GM19397 (cell line): ENCODE results near the gene ZNF282.
"Not testable (repeated sequence)": the region's sequence is repeated elsewhere in the genome, so short reads cannot be mapped to it uniquely, and the experiment has no call there.

Experiments used
- ATAC-seq: cut with Tn5 transposase; IDR thresholded peaks from one replicate; pipeline ENCODE4 v1.9.1; 2021; ENCODE audit warnings: mild to moderate bottlenecking, moderate library complexity; ENCODE audit not compliant: unreplicated experiment

Gene ZNF282

GRCh38 chr7:149223176-149223575 is 27.8 kb downstream of the ZNF282 start:
- ATAC-seq = no peak

DNA sequence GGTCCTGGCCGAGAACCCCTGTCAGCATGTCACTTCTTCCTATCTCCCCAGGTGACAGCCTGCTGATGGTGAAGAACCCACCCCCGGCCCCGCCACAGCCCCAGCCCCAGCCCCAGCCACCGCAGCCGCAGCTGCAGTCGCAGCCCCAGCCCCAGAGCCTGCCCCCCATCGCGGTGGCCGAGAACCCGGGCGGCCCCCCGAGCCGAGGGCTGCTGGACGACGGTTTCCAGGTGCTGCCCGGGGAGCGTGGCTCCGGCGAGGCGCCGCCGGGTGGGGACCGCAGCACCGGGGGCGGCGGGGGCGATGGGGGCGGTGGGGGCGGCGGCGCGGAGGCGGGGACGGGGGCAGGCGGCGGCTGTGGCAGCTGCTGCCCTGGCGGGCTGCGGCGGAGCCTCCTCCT is 28.4 kb downstream of the ZNF282 start:
- ATAC-seq = no peak

- no peak for ATAC-seq
Measured at GRCh38 chr7:149224352-149224751, 29.0 kb downstream of the ZNF282 start.

DNA sequence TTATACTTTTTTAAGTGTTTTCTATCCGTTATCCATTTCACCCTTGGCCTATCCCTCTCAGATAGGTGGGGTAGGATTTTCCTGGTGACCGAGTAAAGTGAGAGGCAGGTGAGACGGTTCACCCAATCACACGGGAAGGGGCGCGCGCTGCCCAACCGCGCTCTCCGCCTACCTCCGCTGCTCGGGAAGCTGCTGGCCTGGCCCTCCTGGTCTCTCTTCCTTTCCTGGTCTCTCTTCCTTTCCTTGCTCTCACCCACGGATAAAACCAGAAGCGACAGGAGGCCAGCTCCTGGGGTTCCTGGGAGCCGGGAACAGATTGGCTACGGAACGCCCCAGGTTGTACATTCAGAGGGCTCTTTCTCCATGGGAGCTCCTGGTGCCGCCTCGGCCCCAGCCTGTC is 29.8 kb downstream of the ZNF282 start:
- no peak for ATAC-seq

DNA sequence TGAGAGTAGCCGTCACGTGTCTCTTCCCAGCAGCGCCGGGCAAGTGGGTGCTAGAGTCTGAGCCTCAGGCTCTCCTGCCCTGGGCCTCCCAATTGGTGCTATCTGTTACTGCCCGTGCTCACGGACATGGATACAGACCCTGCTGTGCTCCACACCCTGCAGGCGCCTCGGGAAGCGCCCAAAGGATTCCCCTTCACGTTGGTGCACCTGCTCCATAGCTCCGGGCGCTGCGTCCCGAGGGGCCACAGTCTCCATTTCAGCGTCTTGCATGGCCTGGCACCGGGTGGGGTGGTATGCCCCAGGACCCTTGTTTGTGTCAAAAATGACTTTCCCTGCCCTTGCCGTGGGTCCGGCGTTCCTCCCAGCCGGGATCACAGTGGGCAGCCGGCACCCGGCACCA is 30.3 kb downstream of the ZNF282 start:
- ATAC-seq = no peak

DNA sequence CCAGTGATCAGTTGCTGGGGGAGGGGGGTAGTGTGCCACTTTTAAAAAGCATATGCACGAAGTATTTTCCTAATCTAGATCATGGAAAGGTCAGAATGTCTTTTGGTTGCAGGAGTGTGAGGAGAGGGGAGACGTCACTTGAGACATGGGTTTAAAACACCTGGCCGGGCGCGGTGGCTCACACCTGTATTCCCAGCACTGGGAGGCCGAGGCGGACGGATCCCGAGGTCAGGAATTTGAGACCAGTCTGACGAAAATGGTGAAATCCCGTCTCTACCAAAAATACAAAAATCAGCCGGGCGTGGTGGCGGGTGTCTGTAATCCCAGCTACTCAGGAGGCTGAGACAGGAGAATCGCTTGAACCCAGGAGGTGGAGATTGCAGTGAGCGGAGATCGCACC is 31.0 kb downstream of the ZNF282 start:
- ATAC-seq = not testable (repeated sequence)

- ATAC-seq = no peak
Measured at GRCh38 chr7:149226840-149227494, 31.6 kb downstream of the ZNF282 start.

GRCh38 chr7:149228831-149229471 is 33.6 kb downstream of the ZNF282 start:
- no peak for ATAC-seq

DNA sequence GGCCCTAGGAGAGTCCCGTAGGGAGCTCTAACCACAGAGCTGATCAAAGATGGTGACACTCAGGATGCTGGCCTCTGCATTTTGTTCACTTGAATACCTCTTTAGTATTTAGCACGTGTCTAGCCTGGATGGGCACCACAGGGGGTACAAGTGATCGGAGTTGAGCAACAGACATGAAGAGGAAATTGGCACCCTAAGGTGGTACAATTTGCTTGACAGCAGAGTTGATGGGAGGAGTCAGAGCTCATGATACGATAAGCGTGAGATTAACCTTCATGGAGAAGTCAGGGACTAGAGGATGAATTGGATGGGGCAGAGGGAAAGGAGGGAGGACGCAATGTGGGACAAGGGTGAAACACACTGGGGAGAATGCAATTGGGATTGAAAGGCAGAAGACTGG is 34.2 kb downstream of the ZNF282 start:
- ATAC-seq = no peak

GRCh38 chr7:149232362-149232761 is 37.0 kb downstream of the ZNF282 start:
- no peak for ATAC-seq

GRCh38 chr7:149233655-149234204 is 38.4 kb downstream of the ZNF282 start:
- not testable (repeated sequence) for ATAC-seq

GRCh38 chr7:149237502-149237901 is 42.2 kb downstream of the ZNF282 start:
- ATAC-seq = no peak

DNA sequence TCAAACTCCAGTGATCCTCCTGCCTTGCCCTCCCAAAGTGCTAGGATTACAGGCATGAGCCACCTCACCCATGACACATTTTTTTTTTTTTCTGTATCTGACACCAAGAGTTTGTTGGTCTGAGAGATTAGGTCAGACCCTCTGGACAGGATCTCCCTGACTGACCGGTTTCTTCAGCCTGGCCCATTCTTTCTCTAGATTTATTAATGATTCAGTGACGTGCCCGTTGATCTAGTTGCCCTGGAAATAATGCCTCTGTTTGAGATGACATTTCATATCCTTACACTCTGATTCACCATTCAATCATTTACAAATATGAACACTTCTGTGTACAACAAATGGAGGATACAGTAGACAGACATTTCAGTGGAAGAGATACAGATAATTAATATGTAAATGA is 42.7 kb downstream of the ZNF282 start:
- ATAC-seq = no peak

- peak; percentile 100 for ATAC-seq
Measured at GRCh38 chr7:149239345-149240143, 44.2 kb downstream of the ZNF282 start, which contains the start of gene ZNF212. Gene ZNF212 (plus strand): TSS chr7:149239651. CDS start chr7:149239779, 128 bp downstream.

DNA sequence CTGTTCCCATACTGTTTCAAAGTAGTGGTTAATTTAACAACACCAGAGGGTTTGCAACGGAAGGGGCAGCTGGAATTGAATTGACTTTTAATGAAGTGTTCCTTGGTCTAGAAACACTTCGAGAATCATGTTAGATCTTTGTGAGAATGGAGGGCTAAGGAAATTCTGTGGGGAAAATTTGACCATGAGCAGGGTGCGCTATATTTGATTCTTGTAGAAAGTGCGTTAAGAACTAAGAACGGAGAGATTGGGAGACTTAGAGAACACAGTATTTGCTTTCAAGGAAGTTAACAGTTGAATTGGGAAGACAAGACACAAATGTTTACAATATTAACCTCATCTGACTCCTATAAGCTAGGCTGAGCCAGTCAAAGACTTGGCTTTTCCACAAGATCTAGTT is 45.3 kb downstream of the ZNF282 start:
- no peak for ATAC-seq

GRCh38 chr7:149241696-149242095 is 46.4 kb downstream of the ZNF282 start:
- no peak for ATAC-seq

GRCh38 chr7:149245244-149245643 is 49.9 kb downstream of the ZNF282 start:
- ATAC-seq = no peak

- ATAC-seq = no peak
Measured at GRCh38 chr7:149245744-149246143, 50.4 kb downstream of the ZNF282 start.

GRCh38 chr7:149248777-149249176 is 53.4 kb downstream of the ZNF282 start:
- no peak for ATAC-seq

DNA sequence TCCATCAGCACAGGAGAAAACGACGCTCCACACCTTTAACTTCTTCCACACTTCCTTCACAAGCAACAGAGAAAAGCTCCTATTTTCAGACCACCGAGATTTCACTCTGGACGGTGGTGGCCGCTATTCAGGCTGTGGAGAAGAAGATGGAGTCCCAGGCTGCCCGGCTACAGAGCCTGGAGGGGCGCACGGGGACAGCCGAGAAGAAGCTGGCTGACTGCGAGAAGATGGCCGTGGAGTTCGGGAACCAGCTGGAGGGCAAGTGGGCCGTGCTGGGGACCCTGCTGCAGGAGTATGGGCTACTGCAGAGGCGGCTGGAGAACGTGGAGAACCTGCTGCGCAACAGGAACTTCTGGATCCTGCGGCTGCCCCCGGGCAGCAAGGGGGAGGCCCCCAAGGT is 54.8 kb downstream of the ZNF282 start:
- not testable (repeated sequence) for ATAC-seq

GRCh38 chr7:149251518-149251917 is 56.2 kb downstream of the ZNF282 start:
- not testable (repeated sequence) for ATAC-seq

GRCh38 chr7:149252378-149252777 is 57.0 kb downstream of the ZNF282 start:
- no peak for ATAC-seq
